ENCODE data around the gene ADCY10.
"Not testable (repeated sequence)": the region's sequence is repeated elsewhere in the genome, so short reads cannot be mapped to it uniquely, and the experiment has no call there.

The ADCY10 gene

DNA sequence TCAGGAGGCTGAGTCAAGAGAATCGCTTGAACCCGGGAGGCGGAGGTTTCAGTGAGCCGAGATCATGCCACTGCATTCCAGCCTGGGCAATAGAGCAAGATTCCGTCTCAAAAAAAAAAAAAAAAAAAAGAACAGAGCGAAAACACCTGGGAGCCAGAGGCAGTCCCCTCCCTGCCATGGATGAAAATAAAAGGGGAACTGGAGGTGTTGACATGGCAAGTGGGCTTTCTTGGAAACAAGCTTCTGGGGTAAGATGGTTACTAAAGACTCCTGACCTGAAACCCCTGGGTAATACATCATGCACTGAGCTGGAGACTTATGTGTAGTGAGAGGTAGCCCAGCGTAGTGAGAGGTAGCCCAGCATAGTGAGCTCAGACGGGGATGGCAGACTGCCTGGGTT is 31.6 kb downstream of the ADCY10 start:
- no peak for DNase-seq

GRCh38 chr1:167881786-167882185 is 32.1 kb downstream of the ADCY10 start:
- DNase-seq, result no peak

- no peak for DNase-seq
Observed at GRCh38 chr1:167881069-167881468, 32.9 kb downstream of the ADCY10 start.

DNA sequence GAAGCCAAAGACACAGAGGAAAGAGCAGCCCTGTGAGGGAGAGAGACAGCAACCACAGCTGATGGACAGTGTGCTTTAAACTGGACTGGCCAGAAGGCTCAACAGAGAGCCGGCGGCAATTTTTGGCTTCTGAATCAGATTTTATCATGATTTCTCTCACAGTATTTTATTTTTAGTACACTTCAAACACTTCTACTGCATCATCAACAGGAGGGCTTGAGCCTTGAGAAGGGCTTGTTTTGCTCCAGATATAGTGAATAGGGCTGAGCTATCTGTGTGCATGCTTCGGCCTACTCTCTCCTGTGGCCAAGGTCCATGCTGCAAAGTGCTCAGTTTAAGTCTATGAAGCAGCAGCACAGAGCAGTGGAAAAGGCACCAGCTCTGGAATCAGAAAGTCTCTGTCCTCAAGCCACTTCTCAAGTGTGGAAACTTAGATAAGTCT is 33.3 kb downstream of the ADCY10 start:
- no peak for DNase-seq

GRCh38 chr1:167879508-167879907 is 34.4 kb downstream of the ADCY10 start:
- no peak for DNase-seq

DNA sequence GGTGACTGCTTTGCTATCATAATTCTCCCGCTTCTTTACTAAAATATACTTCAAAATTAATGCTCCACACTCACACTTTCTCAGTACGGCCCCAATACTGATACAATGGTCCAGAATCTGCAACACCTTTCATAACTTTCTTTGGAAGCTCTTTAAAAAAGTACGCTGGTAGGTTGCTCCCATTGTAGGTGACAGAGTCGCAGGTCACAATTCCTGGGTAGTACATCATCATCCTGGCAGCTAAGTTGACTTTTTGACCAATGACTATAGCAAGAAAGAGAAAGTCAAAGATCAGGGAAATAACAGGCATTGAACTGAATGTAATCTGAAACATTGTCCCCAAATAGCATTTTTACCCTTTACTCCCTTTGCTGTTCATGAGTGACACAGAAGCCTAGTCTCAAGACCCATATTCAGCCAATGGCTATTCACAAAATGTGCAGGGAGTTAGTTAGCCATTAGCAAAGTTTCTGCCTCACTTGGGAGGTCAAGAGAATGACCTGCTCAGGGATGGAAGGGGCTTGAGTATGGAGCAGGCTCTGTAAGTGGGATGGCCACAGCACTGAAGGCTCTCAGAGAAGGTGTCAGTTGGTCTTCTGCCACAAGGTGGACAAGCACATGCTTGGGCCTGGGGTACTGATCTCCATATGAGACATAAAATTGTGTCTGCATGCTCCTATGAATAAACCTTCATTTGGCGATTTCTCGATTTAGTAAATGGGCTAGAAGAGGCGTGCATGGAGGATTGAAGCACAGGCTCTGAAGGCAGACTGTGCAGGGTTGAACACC is 35.4 kb downstream of the ADCY10 start:
- DNase-seq, result no peak

DNA sequence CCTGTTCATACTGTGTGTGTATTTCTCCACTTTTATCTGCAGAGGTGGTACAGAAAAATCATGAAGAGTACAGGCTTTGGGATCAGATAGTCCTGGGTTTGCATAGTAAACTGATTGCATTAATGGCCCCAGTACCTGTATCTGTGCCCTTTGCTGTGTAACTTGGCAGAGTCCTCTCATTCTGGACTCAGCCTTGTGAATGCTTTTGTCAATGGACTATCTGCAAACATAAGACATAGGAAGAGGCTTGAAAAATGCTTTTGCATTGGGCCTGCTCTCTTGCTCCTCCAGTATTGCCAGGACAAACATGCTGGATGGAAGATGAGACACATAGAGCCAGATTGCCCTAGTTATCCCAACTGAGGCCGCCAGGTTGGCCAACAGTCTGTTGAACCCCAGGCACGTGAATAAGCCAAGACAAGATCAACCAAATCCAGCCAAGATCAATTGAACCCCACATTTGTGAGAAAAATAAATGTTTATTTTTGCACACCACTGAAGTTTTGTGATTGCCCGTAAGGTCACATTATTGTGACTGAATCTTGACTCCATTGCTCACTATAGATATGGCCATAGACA is 37.2 kb downstream of the ADCY10 start:
- DNase-seq, result no peak

DNA sequence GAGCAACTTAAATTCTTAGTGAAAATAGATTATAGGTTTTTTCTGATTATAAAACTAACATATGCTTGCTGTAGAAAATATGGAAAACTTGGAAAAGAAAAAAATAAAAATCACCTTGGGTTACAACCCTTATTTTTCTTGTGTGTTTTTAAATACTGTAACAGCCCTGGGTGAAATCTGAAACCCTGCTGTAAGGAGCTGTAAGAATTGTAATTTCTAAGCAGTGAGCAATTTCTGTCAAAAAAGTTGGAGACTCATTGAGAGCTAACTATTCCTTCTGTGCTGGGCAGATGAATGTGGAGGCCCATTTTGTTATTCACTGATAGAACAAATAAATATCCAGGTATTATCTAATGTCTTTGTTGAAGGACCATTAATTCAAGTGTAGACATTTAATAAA is 42.6 kb downstream of the ADCY10 start:
- DNase-seq, result no peak

DNA sequence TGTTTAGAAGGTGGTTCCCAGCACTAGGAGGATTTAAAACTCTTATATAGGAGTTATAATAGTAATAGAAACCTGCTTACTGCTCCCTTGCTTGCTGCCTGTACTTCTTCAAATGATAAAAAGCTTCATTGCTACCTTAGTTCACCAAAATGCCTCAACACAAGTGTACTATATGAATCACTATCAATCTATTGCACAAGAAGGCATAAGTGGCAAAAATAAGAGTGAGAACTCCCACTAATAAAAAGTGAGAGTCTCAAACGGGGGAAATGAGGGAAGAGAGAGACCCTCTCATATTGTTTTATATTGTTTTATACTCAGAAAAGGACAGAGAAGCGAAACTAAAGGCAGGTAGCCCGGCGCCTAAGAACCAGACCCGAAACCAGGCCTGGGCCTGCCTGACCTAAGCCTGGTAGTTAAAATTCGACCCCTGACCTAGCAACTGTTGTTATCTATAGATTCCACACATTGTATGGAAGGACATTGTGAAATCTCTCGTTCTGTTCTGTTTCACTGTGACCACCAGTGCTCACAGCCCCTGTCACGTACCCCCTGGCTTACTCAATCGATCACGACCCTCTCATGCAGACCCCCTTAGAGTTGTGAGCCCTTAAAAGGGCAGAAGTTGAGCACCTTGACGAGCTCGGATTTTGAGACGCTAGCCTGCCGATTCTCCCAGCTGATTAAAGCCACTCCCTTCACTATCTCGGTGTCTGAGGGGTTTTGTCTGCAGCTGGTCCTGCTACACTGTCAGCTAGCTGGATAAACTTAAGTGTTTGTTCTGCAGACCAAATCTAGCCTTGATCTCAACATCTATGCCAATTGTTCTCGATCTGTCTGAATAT is 44.6 kb downstream of the ADCY10 start:
- DNase-seq, result not testable (repeated sequence)

- not testable (repeated sequence) for DNase-seq
Observed at GRCh38 chr1:167866739-167867414, 47.1 kb downstream of the ADCY10 start.

- not testable (repeated sequence) for DNase-seq
Observed at GRCh38 chr1:167866326-167866725, 47.6 kb downstream of the ADCY10 start.

DNA sequence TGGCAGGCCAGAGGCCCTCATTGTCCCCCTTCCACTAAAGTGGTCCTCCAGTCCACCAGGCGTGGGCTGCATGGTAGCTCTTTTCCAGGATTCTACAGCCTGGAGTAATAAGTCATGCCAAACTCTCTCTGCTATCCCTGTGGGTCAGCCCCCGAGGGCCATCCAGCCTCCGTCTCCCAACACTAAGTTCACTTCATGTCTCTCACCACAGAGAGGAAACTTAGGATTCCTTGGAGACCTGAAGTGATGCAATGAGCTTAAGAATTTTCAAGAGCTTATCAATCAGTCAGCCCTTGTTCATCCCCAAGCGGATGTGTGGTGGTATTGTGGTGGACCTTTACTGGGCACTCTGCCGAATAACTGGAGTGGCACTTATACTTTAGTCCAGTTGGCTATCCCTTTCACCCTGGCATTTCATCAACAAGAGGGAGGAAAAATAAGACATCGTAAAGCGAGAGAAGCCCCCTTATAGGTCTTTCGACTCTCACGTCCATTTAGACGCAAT is 48.1 kb downstream of the ADCY10 start:
- not testable (repeated sequence) for DNase-seq

GRCh38 chr1:167865193-167865592 is 48.7 kb downstream of the ADCY10 start:
- not testable (repeated sequence) for DNase-seq

- DNase-seq, result no peak
Observed at GRCh38 chr1:167864392-167865032, 49.4 kb downstream of the ADCY10 start.

DNA sequence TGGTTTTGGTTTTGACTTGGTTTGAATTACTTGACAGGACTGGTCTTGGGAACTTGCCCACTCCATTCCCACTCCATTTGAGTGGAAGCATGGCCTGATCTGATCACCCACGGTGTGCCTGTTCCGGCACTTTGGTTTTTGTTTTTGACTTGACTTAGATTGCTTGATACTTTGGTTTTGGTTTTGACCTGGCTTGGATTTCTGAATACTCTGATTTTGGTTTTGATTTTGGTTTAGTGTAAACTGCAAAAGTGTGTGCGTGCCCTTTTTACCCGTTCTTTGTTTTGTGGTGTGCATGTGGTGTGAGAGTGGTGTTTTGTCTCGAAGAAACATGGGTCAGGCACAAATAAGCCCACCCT is 50.0 kb downstream of the ADCY10 start:
- no peak for DNase-seq

- not testable (repeated sequence) for DNase-seq
Observed at GRCh38 chr1:167863191-167863920, 50.6 kb downstream of the ADCY10 start.

GRCh38 chr1:167862432-167863076 is 51.4 kb downstream of the ADCY10 start:
- DNase-seq, result no peak

GRCh38 chr1:167861664-167862381 is 52.1 kb downstream of the ADCY10 start:
- no peak for DNase-seq

- DNase-seq, result no peak
Observed at GRCh38 chr1:167860231-167860923, 53.6 kb downstream of the ADCY10 start.

All from NCI-H1092 (cell line).